Epithelial cell of proximal tubule (primary cell): ENCODE data around the gene NR2E3. TPM values are rescaled to one million over a fixed set of nuclear protein-coding genes. Genes with fewer than 3 reads are reported as not detected.

ENCODE experiments used
- DNase-seq: peaks from one replicate; pipeline ENCODE4 v3.0.0-alpha.2; 2011; ENCODE audit warnings: low read depth
- H3K4me3 ChIP-seq: 2 replicates; pipeline ENCODE4 v1.5.1; 2011; ENCODE audit warnings: low read depth, mild to moderate bottlenecking, low read length
- total RNA-seq: library from RNA; depleted of rRNA; stranded (reverse); fragments of >200 nt; gene quantifications from 2 replicates; pipeline ENCODE4 v1.2.3, GENCODE V29; 2015
- TF ChIP-seq, protein P1 (sequence below): conservative IDR thresholded peaks from 2 replicates; pipeline ENCODE4 v1.5.1; 2012; ENCODE audit warnings: low read depth, mild to moderate bottlenecking, low read length

The NR2E3 gene
- total RNA-seq, 1 donor from 2014 or later = not detected

DNA sequence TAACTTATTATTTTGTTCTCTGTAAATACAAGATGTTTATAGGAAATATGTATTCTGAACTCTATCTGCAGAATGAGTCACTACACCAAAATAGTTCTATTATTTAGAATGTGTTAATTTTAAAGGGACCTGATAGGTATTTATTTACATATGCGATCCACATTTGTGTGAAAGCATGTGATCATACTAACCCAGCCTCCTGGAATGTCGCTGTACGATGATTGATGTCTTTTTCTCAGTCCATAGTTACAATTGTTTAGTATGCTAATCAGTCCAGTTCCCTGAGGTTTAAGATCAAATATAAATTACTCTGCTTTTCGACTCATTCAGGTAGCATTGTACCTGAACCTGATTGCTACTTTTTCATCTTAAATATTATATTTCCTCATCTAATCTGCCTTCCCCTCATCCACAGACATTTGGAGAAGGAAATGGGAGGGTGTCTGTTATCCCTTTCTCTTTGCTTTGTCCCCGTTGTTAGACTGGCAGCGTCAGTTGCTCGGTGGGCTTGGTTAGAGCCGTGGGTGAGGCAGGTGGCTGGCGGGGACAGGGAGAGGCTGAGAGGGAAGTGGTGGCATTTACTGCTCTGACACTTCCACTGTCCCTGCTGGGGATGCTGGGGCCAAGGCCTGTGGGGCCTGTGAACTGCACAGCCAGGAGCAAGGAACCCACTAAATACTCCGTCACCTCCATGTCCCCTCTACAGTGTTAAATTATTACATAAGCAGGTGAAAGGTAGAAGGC lies 27.8 kb upstream of the NR2E3 start:
- no peak for DNase-seq
- TF ChIP-seq, protein P1, sequence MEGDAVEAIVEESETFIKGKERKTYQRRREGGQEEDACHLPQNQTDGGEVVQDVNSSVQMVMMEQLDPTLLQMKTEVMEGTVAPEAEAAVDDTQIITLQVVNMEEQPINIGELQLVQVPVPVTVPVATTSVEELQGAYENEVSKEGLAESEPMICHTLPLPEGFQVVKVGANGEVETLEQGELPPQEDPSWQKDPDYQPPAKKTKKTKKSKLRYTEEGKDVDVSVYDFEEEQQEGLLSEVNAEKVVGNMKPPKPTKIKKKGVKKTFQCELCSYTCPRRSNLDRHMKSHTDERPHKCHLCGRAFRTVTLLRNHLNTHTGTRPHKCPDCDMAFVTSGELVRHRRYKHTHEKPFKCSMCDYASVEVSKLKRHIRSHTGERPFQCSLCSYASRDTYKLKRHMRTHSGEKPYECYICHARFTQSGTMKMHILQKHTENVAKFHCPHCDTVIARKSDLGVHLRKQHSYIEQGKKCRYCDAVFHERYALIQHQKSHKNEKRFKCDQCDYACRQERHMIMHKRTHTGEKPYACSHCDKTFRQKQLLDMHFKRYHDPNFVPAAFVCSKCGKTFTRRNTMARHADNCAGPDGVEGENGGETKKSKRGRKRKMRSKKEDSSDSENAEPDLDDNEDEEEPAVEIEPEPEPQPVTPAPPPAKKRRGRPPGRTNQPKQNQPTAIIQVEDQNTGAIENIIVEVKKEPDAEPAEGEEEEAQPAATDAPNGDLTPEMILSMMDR = no peak
- H3K4me3 ChIP-seq = no peak overlapping the region

DNA sequence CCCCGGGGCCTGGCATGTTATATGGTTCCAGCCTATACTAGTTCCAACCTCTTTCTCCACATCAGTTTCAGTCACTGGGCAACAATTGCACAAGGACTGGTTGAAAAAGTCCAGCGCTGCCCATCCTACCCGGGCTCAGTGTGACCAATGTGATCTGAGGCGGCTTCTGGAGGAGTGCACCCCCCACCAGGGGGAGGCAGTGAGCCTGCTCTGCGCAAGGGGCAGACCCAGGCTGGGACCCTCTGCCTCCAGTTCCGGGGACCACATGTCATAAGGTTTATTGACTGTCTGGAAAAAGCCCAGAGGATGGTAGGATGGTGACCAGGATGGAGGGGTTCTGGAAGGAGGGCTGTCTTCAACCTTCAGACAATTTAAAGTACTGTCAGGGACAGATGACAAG lies 25.6 kb upstream of the NR2E3 start:
- H3K4me3 ChIP-seq = no peak overlapping the region
- TF ChIP-seq, protein P1 = peak; percentile 53
- no peak for DNase-seq

DNA sequence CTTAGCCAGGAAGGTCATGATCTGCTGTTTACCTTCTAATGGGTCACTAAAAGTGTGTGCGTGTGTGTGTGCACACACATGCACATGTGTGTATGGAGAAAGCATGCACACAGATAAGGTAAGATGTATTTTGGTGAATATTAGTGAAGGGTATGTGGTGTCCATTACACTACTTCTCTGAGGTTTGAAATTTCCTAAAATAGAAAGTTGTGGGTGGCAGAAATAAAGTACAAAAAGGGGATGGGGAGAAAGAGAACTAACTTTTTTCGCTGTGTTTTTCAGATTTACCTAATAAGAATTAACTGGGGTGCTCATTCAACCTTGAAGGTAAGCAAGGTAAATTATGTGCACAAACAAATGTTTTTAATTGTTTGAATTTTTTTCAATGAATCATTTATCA lies 24.4 kb upstream of the NR2E3 start:
- TF ChIP-seq, protein P1 = no peak
- DNase-seq = no peak
- no peak overlapping the region for H3K4me3 ChIP-seq

DNA sequence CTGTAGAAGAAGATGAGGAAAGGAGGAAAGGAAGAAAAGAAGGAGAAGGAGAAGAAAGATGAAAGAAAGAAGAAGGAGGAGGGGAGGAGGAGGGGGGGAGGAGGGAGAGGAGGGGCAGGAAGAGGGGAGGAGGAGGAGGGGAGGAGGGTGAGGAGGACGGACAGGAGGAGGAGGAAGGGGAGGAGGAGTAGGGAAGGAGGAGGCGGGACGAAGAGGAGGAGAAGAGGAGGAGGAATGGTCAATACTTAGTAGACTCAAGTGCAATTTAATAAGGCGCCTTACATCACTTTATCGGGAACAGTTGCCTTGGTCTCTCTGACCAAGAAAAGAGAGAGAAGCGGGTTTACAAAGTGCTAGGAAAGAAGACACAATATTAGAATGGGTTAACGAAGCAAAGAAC lies 23.7 kb upstream of the NR2E3 start:
- no peak for DNase-seq
- no peak overlapping the region for H3K4me3 ChIP-seq
- TF ChIP-seq, protein P1 = no peak

DNA sequence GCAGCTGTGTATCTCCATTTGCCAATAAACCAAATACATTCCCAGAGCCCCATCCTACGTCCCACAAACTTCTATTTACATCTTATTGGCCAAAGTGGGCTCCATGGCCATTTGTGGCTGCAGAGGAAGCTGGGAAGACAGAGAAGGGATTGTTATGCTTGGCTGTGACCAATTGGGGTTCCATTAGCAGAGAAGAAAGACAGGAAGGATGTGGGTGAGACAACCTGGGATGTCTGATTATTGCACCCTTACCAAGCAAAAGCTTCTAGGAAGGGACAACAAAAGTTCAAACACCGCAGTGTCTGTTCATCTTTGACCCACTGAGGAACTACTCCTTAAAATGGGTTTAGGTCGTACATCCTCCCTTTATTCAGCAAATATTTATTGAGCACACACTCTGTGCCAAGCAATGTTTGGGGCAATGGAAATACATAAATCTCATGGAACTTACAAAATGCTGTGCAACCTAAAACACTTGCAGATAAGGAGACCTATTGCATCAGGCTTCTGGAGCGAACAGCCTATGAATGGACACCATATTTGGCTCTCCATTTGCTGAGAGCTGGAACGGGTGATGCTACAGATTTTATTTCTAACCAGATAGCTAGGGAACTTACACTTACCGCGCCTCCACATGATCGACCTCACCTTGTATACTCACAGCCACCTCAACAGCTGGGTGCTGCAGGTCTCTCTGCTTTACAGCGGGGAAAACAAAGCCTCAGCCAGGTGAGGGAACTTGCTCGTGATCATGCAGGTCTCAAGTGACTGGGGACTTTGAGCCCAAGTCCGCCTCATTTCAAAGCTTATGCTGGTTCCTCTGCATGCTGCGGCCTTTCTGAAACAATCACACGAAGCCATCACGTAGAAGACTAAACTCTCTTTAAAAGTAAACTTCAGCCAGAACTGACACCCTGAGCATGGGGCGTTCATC lies 21.4 kb upstream of the NR2E3 start:
- TF ChIP-seq, protein P1 = no peak
- no peak overlapping the region for H3K4me3 ChIP-seq
- no peak for DNase-seq

DNA sequence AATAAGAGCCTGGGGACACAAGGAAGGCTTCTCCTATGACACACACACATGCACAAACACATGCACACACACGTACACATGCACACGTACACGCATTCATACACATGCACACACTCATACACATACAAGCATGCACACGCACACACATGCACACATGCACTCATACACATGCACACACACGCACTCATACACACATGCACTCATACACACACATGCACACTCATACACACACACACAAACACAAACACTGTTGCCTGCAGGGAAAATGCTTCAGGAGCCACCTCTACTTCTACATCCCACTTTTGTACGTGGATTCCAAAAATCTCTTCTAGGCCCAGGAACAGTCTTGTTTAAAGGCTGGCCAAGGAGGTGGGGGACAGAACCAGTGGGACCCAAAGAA lies 20.7 kb upstream of the NR2E3 start:
- TF ChIP-seq, protein P1 = no peak
- H3K4me3 ChIP-seq = no peak overlapping the region

More for the DNA sequence above, 20.7 kb upstream of the NR2E3 start:
- DNase-seq = no peak
